ENCODE data around the gene INCA1. TPM values are rescaled to one million over a fixed set of nuclear protein-coding genes. Genes with fewer than 3 reads are reported as not detected.

Gene INCA1
- total and polyA plus RNA-seq, 2 experiments from 2014 or later: 2.7 to 4.1 TPM

DNA sequence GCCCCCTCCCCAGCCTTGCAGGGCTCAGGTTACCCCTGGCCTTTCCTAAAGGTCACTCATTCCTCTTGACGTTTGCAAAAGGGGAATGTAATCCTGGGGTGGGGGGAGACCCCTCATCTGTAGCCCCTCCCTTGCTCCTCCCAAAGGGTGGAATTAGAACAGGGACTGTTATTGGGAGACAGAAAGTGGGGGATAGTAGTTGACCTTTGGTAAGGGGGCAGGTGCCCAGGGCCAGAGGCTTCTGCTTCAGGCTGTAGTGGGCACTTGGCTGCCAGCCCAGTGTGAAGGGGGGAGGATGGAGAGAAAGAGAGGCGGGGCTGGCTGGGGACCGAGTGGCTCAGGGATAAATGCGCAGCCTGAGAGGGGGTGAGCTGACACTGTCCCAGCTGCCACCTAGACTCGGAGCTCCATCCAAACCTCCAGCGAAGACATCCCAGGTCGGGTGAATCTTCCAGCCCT lies 46.5 kb downstream of the INCA1 start, which contains the start of gene ENO3:
Gene ENO3 (plus strand): TSS at position 374 of the 459 bp plus-strand sequence. CDS start 711 bp downstream, outside the sequence.
- H3K4me1 ChIP-seq (ENCODE audit: insufficient read depth): peaks cover 22% of the 10 kb centered on the region
- H3K27ac ChIP-seq: peak within 1 kb of the TSS; percentile 100
- TF ChIP-seq, protein P1, sequence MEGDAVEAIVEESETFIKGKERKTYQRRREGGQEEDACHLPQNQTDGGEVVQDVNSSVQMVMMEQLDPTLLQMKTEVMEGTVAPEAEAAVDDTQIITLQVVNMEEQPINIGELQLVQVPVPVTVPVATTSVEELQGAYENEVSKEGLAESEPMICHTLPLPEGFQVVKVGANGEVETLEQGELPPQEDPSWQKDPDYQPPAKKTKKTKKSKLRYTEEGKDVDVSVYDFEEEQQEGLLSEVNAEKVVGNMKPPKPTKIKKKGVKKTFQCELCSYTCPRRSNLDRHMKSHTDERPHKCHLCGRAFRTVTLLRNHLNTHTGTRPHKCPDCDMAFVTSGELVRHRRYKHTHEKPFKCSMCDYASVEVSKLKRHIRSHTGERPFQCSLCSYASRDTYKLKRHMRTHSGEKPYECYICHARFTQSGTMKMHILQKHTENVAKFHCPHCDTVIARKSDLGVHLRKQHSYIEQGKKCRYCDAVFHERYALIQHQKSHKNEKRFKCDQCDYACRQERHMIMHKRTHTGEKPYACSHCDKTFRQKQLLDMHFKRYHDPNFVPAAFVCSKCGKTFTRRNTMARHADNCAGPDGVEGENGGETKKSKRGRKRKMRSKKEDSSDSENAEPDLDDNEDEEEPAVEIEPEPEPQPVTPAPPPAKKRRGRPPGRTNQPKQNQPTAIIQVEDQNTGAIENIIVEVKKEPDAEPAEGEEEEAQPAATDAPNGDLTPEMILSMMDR (IDR thresholded peaks at IDR 0.05; ENCODE audit: poor library complexity): no peak
- TF ChIP-seq EZH2 (IDR thresholded peaks at IDR 0.05; ENCODE audit: borderline replicate concordance) (no peak), EZH2phosphoT487 (IDR thresholded peaks at IDR 0.05; ENCODE audit: low read depth, severe bottlenecking, unreplicated experiment) (no peak)
- H2AFZ ChIP-seq: peak within 1 kb of the TSS; percentile 72
- H4K20me1 ChIP-seq (ENCODE audit: insufficient read depth, poor library complexity, severe bottlenecking): peaks cover 10% of the 10 kb centered on the region
- DNase-seq (ENCODE audit: low spot score): peak; percentile 45
- WGBS (ENCODE audit: low lambda C conversion rate, missing lambda C conversion rate): 43% methylated on average over 6 of the region's 7 CpGs
- peak within 1 kb of the TSS; percentile 86 for H3K4me2 ChIP-seq
- H3K27me3 ChIP-seq: no peaks in the 10 kb centered on the region
- peak within 1 kb of the TSS; percentile 61 for H3K4me3 ChIP-seq
- H3K79me2 ChIP-seq: peaks cover 25% of the 10 kb centered on the region
- no peaks in the 10 kb centered on the region for H3K9me3 ChIP-seq (ENCODE audit: low read depth)
- no peaks in the 10 kb centered on the region for H3K9me2 ChIP-seq (replicated peaks; ENCODE audit: insufficient read depth)
- no peaks in the 10 kb centered on the region for H3K36me3 ChIP-seq (replicated peaks; ENCODE audit: insufficient read depth, low read depth)

DNA sequence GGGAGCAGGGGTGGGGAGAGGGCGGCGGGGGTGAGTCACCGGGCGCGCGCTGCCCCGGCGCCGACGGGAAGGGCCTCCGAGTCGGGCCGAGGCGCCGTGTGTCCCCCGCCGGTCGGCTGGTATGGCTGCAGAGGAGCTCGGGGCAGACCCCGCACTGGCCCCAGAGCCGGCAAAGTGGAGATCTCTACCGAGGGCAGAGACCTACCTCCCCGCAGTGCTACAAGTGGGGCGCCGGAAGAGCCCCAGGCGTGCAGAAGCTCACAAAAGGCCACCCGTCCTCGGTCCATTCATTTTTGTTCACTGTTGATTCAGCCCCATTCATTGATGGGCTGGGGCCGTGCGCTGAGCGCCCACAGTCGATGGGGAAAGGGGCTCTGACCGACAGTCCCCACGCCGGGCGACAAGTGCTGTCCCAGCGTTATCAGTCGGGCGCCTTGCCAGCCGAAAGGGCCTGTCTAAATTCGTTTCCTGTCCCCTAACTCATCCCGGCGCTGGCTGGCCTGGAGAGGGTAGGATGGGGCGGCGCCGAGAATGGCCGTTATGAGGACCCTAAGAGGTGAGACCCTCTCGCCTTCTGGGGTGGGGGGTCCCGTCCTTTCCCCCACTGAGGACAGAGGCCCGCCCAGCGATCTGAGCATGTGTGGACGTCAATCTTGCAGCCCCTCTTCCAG lies 47.1 kb downstream of the INCA1 start:
- H3K36me3 ChIP-seq (replicated peaks; ENCODE audit: insufficient read depth, low read depth): no peaks in the 10 kb centered on the region
- no peaks in the 10 kb centered on the region for H3K9me3 ChIP-seq (ENCODE audit: low read depth)
- H2AFZ ChIP-seq: peak overlapping the region; percentile 72
- TF ChIP-seq, protein P1 (IDR thresholded peaks at IDR 0.05; ENCODE audit: poor library complexity): no peak
- TF ChIP-seq EZH2phosphoT487 (IDR thresholded peaks at IDR 0.05; ENCODE audit: low read depth, severe bottlenecking, unreplicated experiment): no peak
- no peak for TF ChIP-seq EZH2 (IDR thresholded peaks at IDR 0.05; ENCODE audit: borderline replicate concordance)
- H3K4me2 ChIP-seq: peak overlapping the region; percentile 86
- no peaks in the 10 kb centered on the region for H3K27me3 ChIP-seq
- peaks cover 28% of the 10 kb centered on the region for H3K4me1 ChIP-seq (ENCODE audit: insufficient read depth)
- 7% methylated on average over 33 of the region's 52 CpGs for whole genome bisulfite sequencing (ENCODE audit: low lambda C conversion rate, missing lambda C conversion rate)
- peak overlapping the region; percentile 61 for H3K4me3 ChIP-seq
- H3K79me2 ChIP-seq: peaks cover 31% of the 10 kb centered on the region
- peaks cover 16% of the 10 kb centered on the region for H4K20me1 ChIP-seq (ENCODE audit: insufficient read depth, poor library complexity, severe bottlenecking)
- H3K9me2 ChIP-seq (replicated peaks; ENCODE audit: insufficient read depth): no peaks in the 10 kb centered on the region
- peak; percentile 59 for DNase-seq (ENCODE audit: low spot score)
- peak overlapping the region; percentile 100 for H3K27ac ChIP-seq

DNA sequence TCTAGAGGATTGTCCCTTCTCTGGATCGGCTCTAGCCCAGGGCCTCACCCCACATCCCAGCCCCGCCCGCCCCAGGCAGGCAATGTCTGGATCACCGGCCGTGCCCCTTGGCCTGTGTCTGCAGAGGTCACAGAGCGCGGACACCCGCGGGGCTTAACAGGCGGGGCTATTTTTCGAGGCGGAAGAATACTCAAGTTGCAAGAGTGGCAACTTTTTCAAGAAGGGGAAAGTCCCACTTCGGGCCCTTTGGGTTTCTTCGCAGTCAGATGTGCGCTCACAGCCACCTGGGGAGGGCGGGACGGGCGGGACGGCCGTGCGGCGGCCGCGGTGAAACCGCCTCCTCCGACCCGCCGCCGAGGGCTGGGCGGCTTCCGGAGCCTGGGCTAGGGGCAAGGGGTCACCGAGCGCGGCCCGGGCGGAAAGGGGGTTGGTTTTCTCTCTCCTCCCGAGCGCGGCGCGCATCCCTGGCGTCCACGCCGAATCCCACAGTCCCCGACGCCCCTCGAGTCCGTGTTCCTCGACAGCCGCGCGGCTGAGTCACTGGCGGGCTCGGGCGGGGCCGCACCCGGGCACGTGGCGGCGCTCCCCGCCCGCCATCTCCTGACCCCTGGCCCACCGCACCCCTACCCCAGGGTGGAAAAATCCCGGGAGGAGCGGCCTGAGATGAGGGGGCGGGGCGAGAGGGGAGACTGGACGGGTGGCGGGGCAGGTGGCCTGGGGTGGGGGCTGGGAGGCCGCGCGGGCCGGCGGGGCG lies 47.8 kb downstream of the INCA1 start:
- TF ChIP-seq EZH2 (IDR thresholded peaks at IDR 0.05; ENCODE audit: borderline replicate concordance): no peak
- TF ChIP-seq, protein P1 (IDR thresholded peaks at IDR 0.05; ENCODE audit: poor library complexity): no peak
- TF ChIP-seq EZH2phosphoT487 (IDR thresholded peaks at IDR 0.05; ENCODE audit: low read depth, severe bottlenecking, unreplicated experiment): no peak
- Histone ChIP-seq H4K20me1 (ENCODE audit: insufficient read depth, poor library complexity, severe bottlenecking) (peaks cover 21% of the 10 kb centered on the region), H3K36me3 (replicated peaks; ENCODE audit: insufficient read depth, low read depth) (no peaks in the 10 kb centered on the region), H3K4me1 (ENCODE audit: insufficient read depth) (peaks cover 31% of the 10 kb centered on the region), H3K4me3 (peak overlapping the region; percentile 61), H3K79me2 (peaks cover 38% of the 10 kb centered on the region), H3K27ac (peak overlapping the region; percentile 100), H3K27me3 (no peaks in the 10 kb centered on the region), H3K9me2 (replicated peaks; ENCODE audit: insufficient read depth) (no peaks in the 10 kb centered on the region), H2AFZ (peak overlapping the region; percentile 72), H3K4me2 (peak overlapping the region; percentile 86), H3K9me3 (ENCODE audit: low read depth) (no peaks in the 10 kb centered on the region)
- 2% methylated on average over 20 of the region's 75 CpGs for WGBS (ENCODE audit: low lambda C conversion rate, missing lambda C conversion rate)
- peak; percentile 92 for DNase-seq (ENCODE audit: low spot score)

Data from hepatocyte (in vitro differentiated cells).